ENCODE measurements around the gene CCDC71. TPM values are rescaled to one million over a fixed set of nuclear protein-coding genes. Genes with fewer than 3 reads are reported as not detected.

Gene CCDC71
- total RNA-seq, result 10 to 100 TPM; 29.0 to 48.2 (median 35.3) TPM

DNA sequence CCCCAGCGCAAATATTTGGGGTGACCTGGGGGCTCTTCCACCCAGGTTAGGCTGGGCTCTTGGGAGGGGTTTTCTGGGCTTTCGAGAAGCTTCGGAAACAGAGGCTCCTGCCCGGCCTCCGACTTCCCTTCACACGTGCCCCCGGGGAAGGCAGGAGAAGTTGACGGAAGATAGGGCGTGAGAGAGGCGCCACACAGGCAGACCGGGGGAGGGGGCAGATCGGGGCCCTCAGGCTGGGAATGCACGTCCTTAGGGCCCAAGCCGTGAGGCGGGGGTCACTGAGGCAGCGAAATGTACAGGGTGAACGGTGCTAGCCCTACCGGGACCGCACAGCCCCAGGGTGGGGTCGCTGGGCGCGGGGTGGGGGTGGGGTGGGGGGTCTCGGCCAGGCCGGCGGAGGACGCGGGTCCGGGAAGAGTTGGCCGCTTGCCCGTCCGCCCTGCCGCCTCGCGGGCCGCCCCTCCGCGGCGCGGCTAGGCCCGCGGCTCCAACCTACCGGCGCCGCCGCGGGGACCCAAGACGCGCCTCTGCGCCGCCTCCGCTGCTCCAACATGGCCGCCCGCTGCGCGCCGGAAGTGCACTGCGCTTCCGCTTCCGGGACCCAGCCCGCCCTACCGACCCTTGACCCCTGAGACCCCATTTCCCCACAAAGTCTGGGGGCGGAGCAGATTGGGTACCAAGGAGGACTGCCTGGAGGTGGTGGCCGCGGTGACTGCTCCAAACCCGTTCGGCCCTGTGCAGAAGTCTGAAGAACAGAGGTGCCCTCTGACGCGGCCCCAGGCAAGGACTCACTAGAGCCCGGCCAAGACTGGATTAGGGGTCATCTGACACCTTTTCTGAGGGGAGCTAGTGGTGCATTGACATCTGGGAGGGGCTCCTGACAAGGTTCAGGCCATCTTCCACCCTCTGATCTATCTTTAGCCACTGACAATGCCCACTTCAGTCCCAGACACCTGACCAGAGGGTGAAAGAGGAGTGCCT lies at the start of gene CCDC71:
TSS of gene CCDC71 (minus strand) at position 561 of the 981 bp plus-strand sequence. CDS start 2,123 bp downstream, outside the sequence.
- Histone ChIP-seq H3K4me1 (peaks cover 34% of the 10 kb centered on the region), H3K27ac (peak within 1 kb of the TSS; percentile 88), H3K9me3 (no peaks in the 10 kb centered on the region), H3K27me3 (no peaks in the 10 kb centered on the region), H3K4me3 (peak within 1 kb of the TSS; percentile 82), H3K36me3 (peaks cover 29% of the 10 kb centered on the region)
- 1% methylated on average over 9 of the region's 69 CpGs for WGBS
- TF ChIP-seq POLR2AphosphoS5 (IDR thresholded peaks at IDR 0.05) (peak in 2 of 3 donors; percentile 30 to 47), EP300 (IDR thresholded peaks at IDR 0.05) (no peak), POLR2A (IDR thresholded peaks at IDR 0.05) (peak in 1 of 2 donors; percentile 43)
- peak in 1 of 2 donors; percentile 83 for DNase-seq (ENCODE audit: low spot score in 2 of 2)

DNA sequence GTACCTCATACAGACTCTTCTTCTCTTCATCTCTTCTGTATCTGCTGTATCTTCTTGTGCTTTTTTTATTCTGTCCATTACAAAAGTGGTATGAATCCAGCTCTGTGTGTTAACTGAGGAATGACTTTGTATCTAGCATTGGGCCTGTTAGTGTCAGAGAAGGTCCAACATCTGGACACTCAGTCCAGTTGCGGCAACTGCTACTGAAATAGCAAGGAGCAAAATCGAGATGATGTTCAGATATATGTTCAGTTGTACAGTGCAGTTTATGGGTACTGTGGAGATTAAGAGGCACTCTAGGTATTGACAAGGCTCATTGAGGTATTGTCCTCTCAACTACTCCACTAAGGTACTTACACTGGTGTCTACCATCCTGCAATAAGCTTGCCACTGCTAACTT lies 47.9 kb upstream of the CCDC71 start:
- Histone ChIP-seq H3K27ac (no peak overlapping the region), H3K4me1 (peaks cover 13% of the 10 kb centered on the region), H3K36me3 (no peaks in the 10 kb centered on the region), H3K9me3 (no peaks in the 10 kb centered on the region), H3K4me3 (no peak overlapping the region), H3K27me3 (no peaks in the 10 kb centered on the region)
- TF ChIP-seq, protein P1, sequence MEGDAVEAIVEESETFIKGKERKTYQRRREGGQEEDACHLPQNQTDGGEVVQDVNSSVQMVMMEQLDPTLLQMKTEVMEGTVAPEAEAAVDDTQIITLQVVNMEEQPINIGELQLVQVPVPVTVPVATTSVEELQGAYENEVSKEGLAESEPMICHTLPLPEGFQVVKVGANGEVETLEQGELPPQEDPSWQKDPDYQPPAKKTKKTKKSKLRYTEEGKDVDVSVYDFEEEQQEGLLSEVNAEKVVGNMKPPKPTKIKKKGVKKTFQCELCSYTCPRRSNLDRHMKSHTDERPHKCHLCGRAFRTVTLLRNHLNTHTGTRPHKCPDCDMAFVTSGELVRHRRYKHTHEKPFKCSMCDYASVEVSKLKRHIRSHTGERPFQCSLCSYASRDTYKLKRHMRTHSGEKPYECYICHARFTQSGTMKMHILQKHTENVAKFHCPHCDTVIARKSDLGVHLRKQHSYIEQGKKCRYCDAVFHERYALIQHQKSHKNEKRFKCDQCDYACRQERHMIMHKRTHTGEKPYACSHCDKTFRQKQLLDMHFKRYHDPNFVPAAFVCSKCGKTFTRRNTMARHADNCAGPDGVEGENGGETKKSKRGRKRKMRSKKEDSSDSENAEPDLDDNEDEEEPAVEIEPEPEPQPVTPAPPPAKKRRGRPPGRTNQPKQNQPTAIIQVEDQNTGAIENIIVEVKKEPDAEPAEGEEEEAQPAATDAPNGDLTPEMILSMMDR (IDR thresholded peaks at IDR 0.05), result no peak
- TF ChIP-seq POLR2AphosphoS5 (IDR thresholded peaks at IDR 0.05), result no peak
- no peak for TF ChIP-seq EP300 (IDR thresholded peaks at IDR 0.05)
- no peak for TF ChIP-seq POLR2A (IDR thresholded peaks at IDR 0.05)
- DNase-seq (ENCODE audit: low spot score in 2 of 2), result no peak
- 86% methylated on average over 2 of the region's 2 CpGs for WGBS

DNA sequence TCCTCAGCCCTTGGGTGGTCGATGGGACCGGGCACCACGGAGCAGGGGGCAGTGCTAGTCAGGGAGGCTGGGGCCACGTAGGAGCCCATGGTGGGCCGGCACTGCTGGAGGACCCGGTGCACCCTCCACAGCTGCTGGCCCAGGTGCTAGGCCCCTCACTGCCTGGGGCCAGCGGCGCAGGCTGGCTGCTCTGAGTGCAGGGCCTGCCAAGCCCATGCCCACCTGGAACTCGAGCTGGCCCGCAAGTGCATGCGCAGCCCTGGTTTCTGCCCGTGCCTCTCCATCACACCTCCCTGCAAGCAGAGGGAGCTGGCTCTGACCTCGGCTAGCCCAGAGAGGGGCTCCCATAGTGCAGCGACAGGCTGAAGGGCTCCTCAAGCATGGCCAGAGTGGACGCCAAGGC lies 47.4 kb upstream of the CCDC71 start:
- Histone ChIP-seq H3K27me3 (no peaks in the 10 kb centered on the region), H3K9me3 (no peaks in the 10 kb centered on the region), H3K4me1 (peaks cover 10% of the 10 kb centered on the region), H3K4me3 (no peak overlapping the region), H3K27ac (no peak overlapping the region), H3K36me3 (no peaks in the 10 kb centered on the region)
- TF ChIP-seq, protein P1 (IDR thresholded peaks at IDR 0.05), result no peak
- no peak for TF ChIP-seq POLR2A (IDR thresholded peaks at IDR 0.05)
- TF ChIP-seq POLR2AphosphoS5 (IDR thresholded peaks at IDR 0.05), result no peak
- no peak for TF ChIP-seq EP300 (IDR thresholded peaks at IDR 0.05)
- no peak for DNase-seq (ENCODE audit: low spot score in 2 of 2)
- WGBS, result 100% methylated on average over 3 of the region's 15 CpGs

DNA sequence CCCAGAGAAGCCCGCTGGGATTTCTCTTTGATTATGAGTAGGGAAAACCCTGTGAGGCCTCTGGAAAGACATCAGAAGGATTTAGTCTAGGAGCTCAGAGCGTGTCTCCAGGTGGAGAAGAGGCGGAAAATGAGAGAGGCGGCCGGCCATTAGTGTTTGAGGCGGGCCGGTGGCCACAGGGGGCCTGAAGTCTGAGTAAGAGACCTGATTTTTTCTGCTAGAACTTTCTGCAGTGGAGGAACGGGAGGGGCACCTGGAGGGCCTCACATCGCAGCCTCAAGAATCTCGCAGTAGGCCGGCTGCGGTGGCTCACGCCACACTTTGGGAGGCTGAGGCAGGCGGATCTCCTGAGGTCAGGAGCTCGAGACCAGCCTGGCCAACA lies 33.8 kb upstream of the CCDC71 start:
- DNase-seq (ENCODE audit: low spot score in 2 of 2), result no peak
- peaks cover 15% of the 10 kb centered on the region for H3K4me1 ChIP-seq
- no peaks in the 10 kb centered on the region for H3K36me3 ChIP-seq
- no peaks in the 10 kb centered on the region for H3K9me3 ChIP-seq
- no peaks in the 10 kb centered on the region for H3K27me3 ChIP-seq
- no peak overlapping the region for H3K27ac ChIP-seq
- H3K4me3 ChIP-seq, result peak overlapping the region; percentile 43
- TF ChIP-seq EP300 (IDR thresholded peaks at IDR 0.05) (no peak), POLR2A (IDR thresholded peaks at IDR 0.05) (no peak), POLR2AphosphoS5 (IDR thresholded peaks at IDR 0.05) (no peak)
- TF ChIP-seq, protein P1 (IDR thresholded peaks at IDR 0.05), result no peak
- WGBS, result 60% methylated on average over 8 of the region's 15 CpGs

DNA sequence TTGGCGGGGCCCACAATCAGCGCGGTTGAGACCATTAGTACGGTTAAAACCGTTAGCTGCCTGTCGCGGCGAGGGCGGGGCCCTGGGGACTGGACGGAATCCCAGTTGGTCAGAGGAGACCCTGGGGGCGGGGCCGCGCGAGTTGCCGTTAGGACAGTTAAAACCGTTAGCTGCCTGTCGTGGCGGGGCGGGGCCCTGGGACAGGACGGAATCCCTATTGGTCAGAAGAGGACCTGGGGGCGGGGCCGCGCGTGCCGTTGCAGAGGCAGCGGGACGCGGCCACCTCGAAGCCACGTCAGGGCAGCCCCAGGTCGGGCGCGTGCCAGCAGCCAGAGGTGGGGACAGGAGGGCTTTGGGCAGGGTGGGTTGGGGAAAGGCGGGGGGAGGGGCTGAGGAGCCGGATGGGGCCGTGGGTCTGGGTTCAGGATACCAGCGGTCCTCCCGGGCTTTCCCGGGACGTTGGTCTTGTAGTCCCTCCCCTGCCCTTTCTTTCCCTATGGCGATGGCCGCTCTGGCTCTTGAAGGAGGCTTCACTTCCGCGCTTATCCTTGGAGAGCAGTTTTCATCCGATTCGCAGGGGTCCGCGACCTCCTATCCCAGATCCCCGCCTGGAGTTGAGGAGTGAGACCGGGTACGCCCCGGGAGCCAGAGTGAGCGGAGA lies 33.2 kb upstream of the CCDC71 start:
- DNase-seq (ENCODE audit: low spot score in 2 of 2), result peak; percentile 96 to 97
- no peaks in the 10 kb centered on the region for H3K9me3 ChIP-seq

More for the DNA sequence above, 33.2 kb upstream of the CCDC71 start:
- 24% methylated on average over 20 of the region's 53 CpGs for WGBS
- H3K27me3 ChIP-seq, result no peaks in the 10 kb centered on the region
- H3K36me3 ChIP-seq, result no peaks in the 10 kb centered on the region
- H3K4me3 ChIP-seq, result peak overlapping the region; percentile 43
- TF ChIP-seq POLR2AphosphoS5 (IDR thresholded peaks at IDR 0.05) (no peak), POLR2A (IDR thresholded peaks at IDR 0.05) (no peak), EP300 (IDR thresholded peaks at IDR 0.05) (no peak)
- TF ChIP-seq, protein P1 (IDR thresholded peaks at IDR 0.05), result no peak
- peaks cover 15% of the 10 kb centered on the region for H3K4me1 ChIP-seq
- peak overlapping the region; percentile 1 for H3K27ac ChIP-seq
